GM13976 (cell line): ENCODE data around the gene CD38.
A peak's percentile ranks its signal among the peaks of the same experiment; 100 is the strongest.

Experiments
- DNase-seq: peaks from one replicate; pipeline ENCODE4 v3.0.0; 2012; ENCODE audit warnings: low spot score
- CTCF ChIP-seq: IDR thresholded peaks from 2 replicates; pipeline ENCODE4 v1.5.1; 2012; ENCODE audit warnings: borderline replicate concordance, mild to moderate bottlenecking; ENCODE audit not compliant: insufficient read depth; ENCODE audit errors: extremely low read depth, missing control alignments, control extremely low read depth
- in situ Hi-C: fragments of 300-500 bp; cut with MboI; formaldehyde crosslinking; loops from one replicate; pipeline ENCODE4 v1.12.0; 2022; ENCODE audit warnings: low sequenced_read_pairs, mixed read lengths, inconsistent platforms; ENCODE audit not compliant: unreplicated experiment

The CD38 gene

GRCh38 chr4:15783676-15784075, 5.5 kb downstream of the CD38 start:
- TF ChIP-seq CTCF = no peak
- DNase-seq = no peak
- in situ Hi-C loops = no loop called here

GRCh38 chr4:15784959-15785634, 7.0 kb downstream of the CD38 start:
- no peak for TF ChIP-seq CTCF
- in situ Hi-C loops = no loop called here
- DNase-seq = peak; percentile 52

- no peak for TF ChIP-seq CTCF
- in situ Hi-C loops = no loop called here
- no peak for DNase-seq
These were observed 8.6 kb downstream of the CD38 start for GRCh38 chr4:15786743-15787142.

GRCh38 chr4:15792974-15793373, 14.8 kb downstream of the CD38 start:
- DNase-seq = no peak
- in situ Hi-C loops = no loop called here
- TF ChIP-seq CTCF = no peak

GRCh38 chr4:15793506-15794363, 15.6 kb downstream of the CD38 start:
- in situ Hi-C loops = no loop called here
- no peak for DNase-seq
- no peak for TF ChIP-seq CTCF

- in situ Hi-C loops = no loop called here
- no peak for DNase-seq
- TF ChIP-seq CTCF = no peak
These were observed 16.3 kb downstream of the CD38 start for GRCh38 chr4:15794426-15794825.
